Measurements from ENCODE around the gene FAF1. TPM values are rescaled to one million over a fixed set of nuclear protein-coding genes. Genes with fewer than 3 reads are reported as not detected.

Gene FAF1
- total RNA-seq, 4 donors from 2014 or later, result 32.3 to 51.4 (median 36.1) TPM

- DNase-seq (ENCODE audit: low spot score), result peak; percentile 32
These were observed 18.2 kb upstream of the FAF1 start for GRCh38 chr1:50978144-50978851.

GRCh38 chr1:50977575-50978143, 17.6 kb upstream of the FAF1 start:
- ATAC-seq (ENCODE audit: low FRiP score) (peak; percentile 93), DNase-seq (ENCODE audit: low spot score) (no peak)
- no peak for TF ChIP-seq CTCF (IDR thresholded peaks at IDR 0.05)

More at GRCh38 chr1:50978144-50978851, 18.2 kb upstream of the FAF1 start:
- peak; percentile 89 for ATAC-seq (ENCODE audit: low FRiP score)
- no peak for TF ChIP-seq CTCF (IDR thresholded peaks at IDR 0.05)

GRCh38 chr1:50976890-50977574, 17.0 kb upstream of the FAF1 start:
- TF ChIP-seq CTCF (IDR thresholded peaks at IDR 0.05), result no peak
- DNase-seq (ENCODE audit: low spot score) (no peak), ATAC-seq (ENCODE audit: low FRiP score) (peak; percentile 54)

GRCh38 chr1:50976111-50976889, 16.2 kb upstream of the FAF1 start:
- ATAC-seq (ENCODE audit: low FRiP score) (no peak), DNase-seq (ENCODE audit: low spot score) (no peak)
- TF ChIP-seq CTCF (IDR thresholded peaks at IDR 0.05), result no peak

GRCh38 chr1:50975436-50975835, 15.4 kb upstream of the FAF1 start:
- DNase-seq (ENCODE audit: low spot score) (no peak), ATAC-seq (ENCODE audit: low FRiP score) (no peak)
- no peak for TF ChIP-seq CTCF (IDR thresholded peaks at IDR 0.05)

- no peak for ATAC-seq (ENCODE audit: low FRiP score)
- DNase-seq (ENCODE audit: low spot score), result no peak
- TF ChIP-seq CTCF (IDR thresholded peaks at IDR 0.05), result no peak
These were observed 14.5 kb upstream of the FAF1 start for GRCh38 chr1:50974618-50974935.
